PC-9 (cell line): ENCODE results near the gene METTL18. TPM values are rescaled to one million over a fixed set of nuclear protein-coding genes. Genes with fewer than 3 reads are reported as not detected.

ENCODE experiments used
- BruUV-seq: library from RNA; stranded (reverse); fragments of 400-500 nt; replicated peaks from 2 replicates; lab custom pipeline; 2021; lab: Mats Ljungman, UMichigan
- CTCF ChIA-PET: fragments of 300-600 bp; sonication (Branson Sonifier 250); formaldehyde crosslinking; loops from one replicate; lab custom pipeline; 2022; ENCODE audit warnings: antibody characterized with exemption; lab: Charles Lee
- POLR2A ChIA-PET: fragments of 300-600 bp; sonication (Branson Sonifier 250); formaldehyde crosslinking; loops from one replicate; lab custom pipeline; 2022; ENCODE audit warnings: antibody characterized with exemption; ENCODE audit not compliant: unreplicated experiment; lab: Charles Lee
- DNase-seq, 2 experiments: peaks; one replicate each; pipeline versions ENCODE4 v3.0.0 to v3.0.0-alpha.2; 2015 to 2022; ENCODE audit warnings: mixed read lengths in 1 of 2
- H2AFZ ChIP-seq: fragments of 200-600 bp; sonication (generic); 2 replicates; pipeline ENCODE4 v1.8.1; 2017; ENCODE audit warnings: antibody characterized with exemption
- H3F3A ChIP-seq: fragments of 200-600 bp; sonication (generic); 2 replicates; pipeline ENCODE4 v1.8.1; 2017; ENCODE audit warnings: antibody characterized with exemption, mild to moderate bottlenecking, low read depth; ENCODE audit not compliant: insufficient read depth
- H3K27ac ChIP-seq: fragments of 200-600 bp; sonication (generic); 2 replicates; pipeline ENCODE4 v1.6.1; 2016; ENCODE audit warnings: mixed run types
- H3K27me3 ChIP-seq: fragments of 200-600 bp; sonication (generic); 2 replicates; pipeline ENCODE4 v1.6.1; 2016; ENCODE audit warnings: low read depth, mixed run types; ENCODE audit not compliant: insufficient read depth
- H3K36me3 ChIP-seq: fragments of 200-600 bp; sonication (generic); 2 replicates; pipeline ENCODE4 v1.6.1; 2016; ENCODE audit warnings: low read depth, mixed run types
- H3K4me1 ChIP-seq: fragments of 200-600 bp; sonication (generic); replicated peaks from 2 replicates; pipeline ENCODE4 v1.6.1; 2016; ENCODE audit warnings: mixed run types; ENCODE audit not compliant: insufficient read depth
- H3K4me2 ChIP-seq: fragments of 200-600 bp; sonication (generic); 2 replicates; pipeline ENCODE4 v1.6.1; 2017; ENCODE audit warnings: mixed run types
- H3K4me3 ChIP-seq: fragments of 200-600 bp; sonication (generic); 2 replicates; pipeline ENCODE4 v1.6.1; 2016; ENCODE audit warnings: mixed run types
- H3K79me2 ChIP-seq: fragments of 200-600 bp; sonication (generic); 2 replicates; pipeline ENCODE4 v1.6.1; 2017; ENCODE audit warnings: low read depth, mixed run types
- H3K9me2 ChIP-seq: fragments of 200-600 bp; sonication (generic); 2 replicates; pipeline ENCODE4 v1.8.1; 2017; ENCODE audit warnings: mild to moderate bottlenecking; ENCODE audit not compliant: insufficient read depth
- H3K9me3 ChIP-seq: fragments of 200-600 bp; sonication (generic); 2 replicates; pipeline ENCODE4 v1.8.1; 2016; ENCODE audit warnings: low read depth; ENCODE audit not compliant: insufficient read depth
- H4K20me1 ChIP-seq: fragments of 200-600 bp; sonication (generic); 2 replicates; pipeline ENCODE4 v1.8.1; 2017; ENCODE audit not compliant: insufficient read depth
- CTCF ChIP-seq: fragments of 200-600 bp; sonication (generic); conservative IDR thresholded peaks from 2 replicates; pipeline ENCODE4 v1.6.1; 2017; ENCODE audit warnings: mixed run types, antibody characterized with exemption, mild to moderate bottlenecking, moderate library complexity
- EZH2 ChIP-seq: fragments of 200-600 bp; sonication (generic); IDR thresholded peaks from 2 replicates; pipeline ENCODE4 v1.8.0; 2017; ENCODE audit warnings: antibody characterized with exemption, low read depth
- intact Hi-C: fragments of 100-400 bp; cut with micrococcal nuclease; formaldehyde crosslinking; loops from one replicate; pipeline ENCODE4 v1.10.0; 2022; ENCODE audit not compliant: unreplicated experiment
- total RNA-seq: library from RNA; stranded (reverse); gene quantifications from 2 replicates; pipeline ENCODE4 v1.2.3, GENCODE V29; 2021

Gene METTL18
- total RNA-seq, 1 experiment from 2014 or later: 11.4 TPM

GRCh38 chr1:169793730-169794129, 977 bp downstream of the METTL18 start:
- H3K27ac ChIP-seq: peak overlapping the region; percentile 78
- H3K79me2 ChIP-seq: peaks cover 48% of the 10 kb centered on the region
- ChIA-PET POLR2A (interaction anchor here (0.7 kb wide), 1 partner anchor 218 kb away, joined by 4 read pairs; no protein-coding TSS in a partner anchor), CTCF (interaction anchor here (0.7 kb wide), 1 partner anchor 258 kb away, joined by 6 read pairs; no protein-coding TSS in a partner anchor)
- intact Hi-C loops: loop anchor here (1.0 to 10.0 kb wide), 3 partner anchors 12 to 309 kb away; partner anchors contain the start of gene SLC19A2
- no peaks in the 10 kb centered on the region for H3K9me3 ChIP-seq
- no peaks in the 10 kb centered on the region for H4K20me1 ChIP-seq
- H3K4me1 ChIP-seq: peaks cover 6% of the 10 kb centered on the region; the same call in 1 of the 2 replicates
- peak overlapping the region; percentile 89 for H3K4me2 ChIP-seq
- no TSS peak for BruUV-seq
- H3K36me3 ChIP-seq: peaks cover 18% of the 10 kb centered on the region
- peak overlapping the region; percentile 85 for H3K4me3 ChIP-seq
- H3K27me3 ChIP-seq: no peaks in the 10 kb centered on the region
- no peaks in the 10 kb centered on the region for H3K9me2 ChIP-seq
- peak overlapping the region; percentile 86 for H2AFZ ChIP-seq
- H3F3A ChIP-seq: no peaks in the 10 kb centered on the region; the same call in 1 of the 2 replicates
- no peak for DNase-seq
- TF ChIP-seq CTCF: no peak
- no peak for TF ChIP-seq EZH2

- Histone ChIP-seq H3K4me2 (no peak overlapping the region), H3K4me3 (no peak overlapping the region), H3K4me1 (peaks cover 13% of the 10 kb centered on the region), H2AFZ (no peak overlapping the region), H3K9me3 (no peaks in the 10 kb centered on the region), H3K27me3 (no peaks in the 10 kb centered on the region), H3F3A (no peaks in the 10 kb centered on the region; the same call in 1 of the 2 replicates), H3K36me3 (peaks cover 16% of the 10 kb centered on the region), H4K20me1 (no peaks in the 10 kb centered on the region), H3K27ac (no peak overlapping the region), H3K79me2 (peaks cover 7% of the 10 kb centered on the region), H3K9me2 (no peaks in the 10 kb centered on the region)
- ChIA-PET POLR2A (no interaction called here), CTCF (no interaction called here)
- TF ChIP-seq EZH2 (no peak), CTCF (no peak)
- no peak for DNase-seq
- intact Hi-C loops: no loop called here
- no TSS peak for BruUV-seq
These were observed 6.3 kb downstream of the METTL18 start for GRCh38 chr1:169788402-169788801.

GRCh38 chr1:169786974-169787373, 7.7 kb downstream of the METTL18 start:
- CTCF ChIA-PET: no interaction called here

More at GRCh38 chr1:169786974-169787373, 7.7 kb downstream of the METTL18 start:
- intact Hi-C loops: no loop called here
- BruUV-seq: no TSS peak
- Histone ChIP-seq H3K27me3 (no peaks in the 10 kb centered on the region), H3K9me2 (no peaks in the 10 kb centered on the region), H4K20me1 (no peaks in the 10 kb centered on the region), H3K27ac (no peak overlapping the region), H3K36me3 (peaks cover 2% of the 10 kb centered on the region; the same call in 1 of the 2 replicates), H3K79me2 (no peaks in the 10 kb centered on the region), H2AFZ (no peak overlapping the region), H3K4me3 (no peak overlapping the region), H3K9me3 (0 out of 2 replicates have a peak, but pooled peaks cover 5% of the 10 kb centered on the region), H3K4me1 (peaks cover 27% of the 10 kb centered on the region), H3K4me2 (no peak overlapping the region), H3F3A (peaks cover 8% of the 10 kb centered on the region)
- TF ChIP-seq EZH2 (no peak), CTCF (no peak)
- no peak for DNase-seq
- POLR2A ChIA-PET: no interaction called here
